ENCODE data around the gene ATRNL1.

ATRNL1 gene

GRCh38 chr10:115093286-115093775 is at the start of gene ATRNL1:
ATRNL1 (plus strand) TSS chr10:115093365; CDS start chr10:115093751, 386 bp downstream.
- no peak for DNase-seq (ENCODE audit: extremely low read depth in 1 of 2, low read depth in 1 of 2)

GRCh38 chr10:115043719-115044118 is 49.4 kb upstream of the ATRNL1 start:
- DNase-seq (ENCODE audit: extremely low read depth in 1 of 2, low read depth in 1 of 2), result no peak

GRCh38 chr10:115044891-115045290 is 48.3 kb upstream of the ATRNL1 start:
- no peak for DNase-seq (ENCODE audit: extremely low read depth in 1 of 2, low read depth in 1 of 2)

- no peak for DNase-seq (ENCODE audit: extremely low read depth in 1 of 2, low read depth in 1 of 2)
Measured at GRCh38 chr10:115045499-115045898, 47.7 kb upstream of the ATRNL1 start.

- DNase-seq (ENCODE audit: extremely low read depth in 1 of 2, low read depth in 1 of 2), result no peak
Measured at GRCh38 chr10:115046686-115047236, 46.4 kb upstream of the ATRNL1 start.

- DNase-seq (ENCODE audit: extremely low read depth in 1 of 2, low read depth in 1 of 2), result no peak
Measured at GRCh38 chr10:115047705-115048104, 45.5 kb upstream of the ATRNL1 start.

GRCh38 chr10:115049318-115049717 is 43.8 kb upstream of the ATRNL1 start:
- DNase-seq (ENCODE audit: extremely low read depth in 1 of 2, low read depth in 1 of 2), result no peak

- no peak for DNase-seq (ENCODE audit: extremely low read depth in 1 of 2, low read depth in 1 of 2)
Measured at GRCh38 chr10:115049960-115050359, 43.2 kb upstream of the ATRNL1 start.

GRCh38 chr10:115050375-115051010 is 42.7 kb upstream of the ATRNL1 start:
- no peak for DNase-seq (ENCODE audit: extremely low read depth in 1 of 2, low read depth in 1 of 2)

- no peak for DNase-seq (ENCODE audit: extremely low read depth in 1 of 2, low read depth in 1 of 2)
Measured at GRCh38 chr10:115051216-115051615, 41.9 kb upstream of the ATRNL1 start.

GRCh38 chr10:115052226-115052625 is 40.9 kb upstream of the ATRNL1 start:
- no peak for DNase-seq (ENCODE audit: extremely low read depth in 1 of 2, low read depth in 1 of 2)

- no peak for DNase-seq (ENCODE audit: extremely low read depth in 1 of 2, low read depth in 1 of 2)
Measured at GRCh38 chr10:115052728-115053127, 40.4 kb upstream of the ATRNL1 start.

- DNase-seq (ENCODE audit: extremely low read depth in 1 of 2, low read depth in 1 of 2), result no peak
Measured at GRCh38 chr10:115056186-115056585, 37.0 kb upstream of the ATRNL1 start.

GRCh38 chr10:115059301-115059898 is 33.8 kb upstream of the ATRNL1 start:
- DNase-seq (ENCODE audit: extremely low read depth in 1 of 2, low read depth in 1 of 2), result no peak

GRCh38 chr10:115063701-115064658 is 29.2 kb upstream of the ATRNL1 start:
- no peak for DNase-seq (ENCODE audit: extremely low read depth in 1 of 2, low read depth in 1 of 2)

- DNase-seq (ENCODE audit: extremely low read depth in 1 of 2, low read depth in 1 of 2), result no peak
Measured at GRCh38 chr10:115065801-115066200, 27.4 kb upstream of the ATRNL1 start.

- DNase-seq (ENCODE audit: extremely low read depth in 1 of 2, low read depth in 1 of 2), result no peak
Measured at GRCh38 chr10:115066528-115066927, 26.6 kb upstream of the ATRNL1 start.

- DNase-seq (ENCODE audit: extremely low read depth in 1 of 2, low read depth in 1 of 2), result no peak
Measured at GRCh38 chr10:115073796-115074195, 19.4 kb upstream of the ATRNL1 start.

GRCh38 chr10:115082506-115082905 is 10.7 kb upstream of the ATRNL1 start:
- no peak for DNase-seq (ENCODE audit: extremely low read depth in 1 of 2, low read depth in 1 of 2)

- no peak for DNase-seq (ENCODE audit: extremely low read depth in 1 of 2, low read depth in 1 of 2)
Measured at GRCh38 chr10:115084277-115084850, 8.8 kb upstream of the ATRNL1 start.

- no peak for DNase-seq (ENCODE audit: extremely low read depth in 1 of 2, low read depth in 1 of 2)
Measured at GRCh38 chr10:115091161-115091560, 2.0 kb upstream of the ATRNL1 start.

All from activated CD8-positive, alpha-beta memory T cell treated with anti-CD3 and anti-CD28 coated beads for 1 hour (primary cell).